H1 (cell line): ENCODE data around the gene ZIM2. TPM values are rescaled to one million over a fixed set of nuclear protein-coding genes. Genes with fewer than 3 reads are reported as not detected.

ENCODE experiments used
- CTCF ChIA-PET: fragments of 300-600 bp; sonication (Branson Sonifier 250); formaldehyde crosslinking; loops from one replicate; lab custom pipeline; 2021; ENCODE audit not compliant: partially characterized antibody; lab: Charles Lee
- POLR2A ChIA-PET: fragments of 300-600 bp; sonication (Branson Sonifier 250); formaldehyde crosslinking; loops from one replicate; lab custom pipeline; 2021; ENCODE audit warnings: inconsistent platforms; ENCODE audit not compliant: partially characterized antibody; lab: Charles Lee
- DNase-seq, 2 experiments: peaks; one replicate each; pipeline versions ENCODE4 v3.0.0 to v3.0.0-alpha.2; 2010 to 2022; ENCODE audit warnings: low spot score in 2 of 2, low read depth in 1 of 2, mixed read lengths in 1 of 2
- FAIRE-seq: peaks from 2 replicates; lab custom pipeline; 2011; peaks lifted over from hg19 to GRCh38; lab: Jason Lieb, UNC
- H2AFZ ChIP-seq: 2 replicates; pipeline ENCODE4 v1.8.1; 2012; ENCODE audit warnings: low read length, inconsistent platforms
- H2AK5ac ChIP-seq: 2 replicates; pipeline ENCODE4 v1.6.1; 2013; ENCODE audit warnings: low read depth, low read length
- H2BK120ac ChIP-seq: replicated peaks from 2 replicates; pipeline ENCODE3; 2013; ENCODE audit warnings: low read depth, low read length, inconsistent platforms
- H2BK12ac ChIP-seq: 2 replicates; pipeline ENCODE4 v1.6.1; 2013; ENCODE audit warnings: low read depth, low read length
- H2BK15ac ChIP-seq: 2 replicates; pipeline ENCODE4 v1.6.1; 2013; ENCODE audit warnings: low read length
- H2BK20ac ChIP-seq: 2 replicates; pipeline ENCODE4 v1.6.1; 2013; ENCODE audit warnings: low read length
- H2BK5ac ChIP-seq: 2 replicates; pipeline ENCODE4 v1.6.1; 2013; ENCODE audit warnings: low read depth, low read length
- H3K14ac ChIP-seq: 2 replicates; pipeline ENCODE4 v1.6.1; 2013; ENCODE audit warnings: inconsistent platforms; ENCODE audit not compliant: insufficient read length
- H3K18ac ChIP-seq: 2 replicates; pipeline ENCODE4 v1.6.1; 2013; ENCODE audit warnings: low read length; ENCODE audit errors: extremely low read depth
- H3K23ac ChIP-seq: 2 replicates; pipeline ENCODE4 v1.6.1; 2013; ENCODE audit warnings: inconsistent platforms; ENCODE audit not compliant: insufficient read length
- H3K23me2 ChIP-seq: 2 replicates; pipeline ENCODE4 v1.6.1; 2013; ENCODE audit warnings: low read depth, low read length
- H3K27ac ChIP-seq: 2 replicates; pipeline ENCODE4 v1.6.1; 2011; ENCODE audit warnings: low read depth, low read length, inconsistent platforms
- H3K27me3 ChIP-seq, 4 experiments: replicated peaks in 1 of 4; 1 replicate in 1 of 4; 2 replicates in 3 of 4; pipeline versions ENCODE4 v1.6.1 to v1.8.1; 2011 to 2013; ENCODE audit warnings: low read length in 3 of 4, mild to moderate bottlenecking in 3 of 4, inconsistent platforms in 2 of 4, mixed read lengths in 2 of 4, moderate library complexity in 1 of 4; ENCODE audit not compliant: control insufficient read depth in 3 of 4, insufficient read depth in 3 of 4; ENCODE audit errors: extremely low read depth in 1 of 4
- H3K36me3 ChIP-seq, 4 experiments: 2 replicates each; pipeline versions ENCODE4 v1.6.1 to v1.8.1; 2011 to 2013; ENCODE audit warnings: mild to moderate bottlenecking in 4 of 4, low read length in 3 of 4, moderate library complexity in 2 of 4, control low read depth in 1 of 4, inconsistent platforms in 1 of 4; ENCODE audit not compliant: insufficient read depth in 4 of 4, control insufficient read depth in 2 of 4
- H3K4ac ChIP-seq: replicated peaks from 2 replicates; pipeline ENCODE3; 2013; ENCODE audit warnings: low read length, low read depth, mixed read lengths, inconsistent platforms; ENCODE audit not compliant: insufficient read length
- H3K4me1 ChIP-seq, 4 experiments: replicated peaks in 1 of 4; 1 replicate in 1 of 4; 2 replicates in 3 of 4; pipeline versions ENCODE4 v1.6.1 to v1.8.1; 2011 to 2013; ENCODE audit warnings: low read length in 3 of 4, inconsistent platforms in 2 of 4, mixed read lengths in 1 of 4; ENCODE audit not compliant: insufficient read depth in 4 of 4, control insufficient read depth in 3 of 4
- H3K4me2 ChIP-seq, 2 experiments: 2 replicates each; pipeline versions ENCODE4 v1.6.1 to v1.8.1; 2011 to 2013; ENCODE audit warnings: low read depth in 2 of 2, low read length in 2 of 2, control low read depth in 1 of 2, inconsistent platforms in 1 of 2, mild to moderate bottlenecking in 1 of 2; ENCODE audit not compliant: insufficient read depth in 1 of 2
- H3K4me3 ChIP-seq, 4 experiments: fragments of 200-600, 300-600 bp in 1 of 4; sonication (generic), shearing (Covaris generic), sonication (Bioruptor Twin) in 1 of 4; 2 replicates each; pipeline versions ENCODE4 v1.5.1 to v1.8.1; 2011 to 2016; ENCODE audit warnings: low read length in 4 of 4, low read depth in 3 of 4, control low read depth in 2 of 4, inconsistent platforms in 2 of 4, mild to moderate bottlenecking in 2 of 4, mixed read lengths in 1 of 4, moderate library complexity in 1 of 4; ENCODE audit not compliant: insufficient read depth in 2 of 4; ENCODE audit errors: extremely low read depth in 1 of 4
- H3K56ac ChIP-seq: replicated peaks from 2 replicates; pipeline ENCODE3; 2013; ENCODE audit warnings: low read depth, mild to moderate bottlenecking, mixed read lengths, low read length, inconsistent platforms; ENCODE audit not compliant: insufficient read length
- H3K79me1 ChIP-seq: 2 replicates; pipeline ENCODE4 v1.6.1; 2013; ENCODE audit warnings: low read depth, low read length, control low read depth
- H3K79me2 ChIP-seq, 2 experiments: 2 replicates each; pipeline versions ENCODE4 v1.6.1 to v1.8.1; 2012 to 2013; ENCODE audit warnings: low read length in 2 of 2, mild to moderate bottlenecking in 2 of 2, inconsistent platforms in 1 of 2; ENCODE audit not compliant: insufficient read depth in 2 of 2, control insufficient read depth in 1 of 2
- H3K9ac ChIP-seq, 4 experiments: replicated peaks in 1 of 4; 1 replicate in 1 of 4; 2 replicates in 3 of 4; pipeline versions ENCODE4 v1.6.1 to v1.8.1; 2011 to 2013; ENCODE audit warnings: low read depth in 3 of 4, low read length in 3 of 4, control low read depth in 2 of 4, mild to moderate bottlenecking in 2 of 4, moderate library complexity in 2 of 4, inconsistent platforms in 1 of 4; ENCODE audit errors: extremely low read depth in 1 of 4
- H3K9me3 ChIP-seq, 2 experiments: 2 replicates each; pipeline versions ENCODE4 v1.6.1 to v1.8.1; 2012 to 2013; ENCODE audit warnings: mild to moderate bottlenecking in 2 of 2, moderate library complexity in 2 of 2, control low read depth in 1 of 2, inconsistent platforms in 1 of 2, low read depth in 1 of 2, low read length in 1 of 2, mixed read lengths in 1 of 2; ENCODE audit not compliant: insufficient read depth in 2 of 2
- H4K20me1 ChIP-seq, 2 experiments: replicated peaks in 1 of 2; 2 replicates each; pipeline versions ENCODE3 to v1.8.1; 2011 to 2013; ENCODE audit warnings: inconsistent platforms in 2 of 2, low read length in 2 of 2, mild to moderate bottlenecking in 1 of 2; ENCODE audit not compliant: insufficient read depth in 2 of 2, control insufficient read depth in 1 of 2
- H4K5ac ChIP-seq: 2 replicates; pipeline ENCODE4 v1.6.1; 2013; ENCODE audit warnings: low read length, low read depth, mixed read lengths, inconsistent platforms; ENCODE audit not compliant: insufficient read length
- H4K8ac ChIP-seq: 2 replicates; pipeline ENCODE4 v1.8.0; 2013; ENCODE audit warnings: mild to moderate bottlenecking, moderate library complexity, low read length, inconsistent platforms; ENCODE audit not compliant: insufficient read depth; ENCODE audit errors: extremely low read depth
- H4K91ac ChIP-seq: replicated peaks from 2 replicates; pipeline ENCODE3; 2013; ENCODE audit warnings: low read length, mixed read lengths, inconsistent platforms; ENCODE audit not compliant: insufficient read length
- HDAC6 ChIP-seq: IDR thresholded peaks from one replicate; pipeline ENCODE4 v1.7.1; 2012; ENCODE audit warnings: low read depth, mild to moderate bottlenecking, inconsistent platforms, low read length, moderate library complexity
- RXRA ChIP-seq: IDR thresholded peaks from 2 replicates; pipeline ENCODE4 v1.6.1; 2011; ENCODE audit warnings: low read depth, mild to moderate bottlenecking, low read length, moderate library complexity; ENCODE audit not compliant: insufficient read depth
- WGBS, 2 experiments: shearing (Covaris generic) in 1 of 2; methylation state at CpG; one replicate each; pipeline versions ENCODE4 v1.1.6 to v1.1.7; 2013 to 2015; ENCODE audit warnings: low lambda C conversion rate in 2 of 2, mixed read lengths in 2 of 2, inconsistent platforms in 1 of 2, low coverage in 1 of 2, missing lambda C conversion rate in 1 of 2; ENCODE audit not compliant: insufficient replicate concordance in 2 of 2, insufficient coverage in 1 of 2, insufficient read length in 1 of 2; ENCODE audit errors: extremely low coverage in 1 of 2, missing lambda C conversion rate in 1 of 2; 5-methylcytosine and 5-hydroxymethylcytosine counted together
- polyA plus RNA-seq, 7 experiments: library from polyadenylated mRNA; depleted of rRNA in 3 of 7; stranded (reverse) in 5 of 7; unstranded in 2 of 7; fragments of >200 nt in 5 of 7; fragments of 200-250 nt in 2 of 7; gene quantifications; 1 replicate in 5 of 7; 2 replicates in 1 of 7; 4 replicates in 1 of 7; pipeline versions ENCODE4 v1.2.1 to v1.2.3, GENCODE V29; 2011 to 2013; ENCODE audit warnings: missing spikeins in 2 of 7, mixed read lengths in 2 of 7
- total RNA-seq: library from RNA; stranded (reverse); fragmentation: NEBNext Ultra II Directional; extraction: Animal tissue kit (Norgen Biotek cat#: 25700); gene quantifications from 2 replicates; pipeline ENCODE4 v1.2.1, GENCODE V29; 2021

The ZIM2 gene
- total and polyA plus RNA-seq, 2 of the 8 experiments (the other 6 are each of a cell fraction or from before 2014, with no cell fraction given): not detected

- Histone ChIP-seq H3K27me3 (no peaks in the 10 kb centered on the region), H3K4me1 (no peaks in the 10 kb centered on the region), H4K20me1 (no peaks in the 10 kb centered on the region), H2BK12ac (no peak overlapping the region), H2BK20ac (no peak overlapping the region), H3K4me3 (no peak overlapping the region), H2AK5ac (no peak overlapping the region), H3K23me2 (no peaks in the 10 kb centered on the region), H3K9ac (no peak overlapping the region), H3K36me3 (no peaks in the 10 kb centered on the region; a peak in 1 of 8 replicates), H3K23ac (no peak overlapping the region), H3K14ac (no peak overlapping the region), H4K91ac (no peak overlapping the region), H2BK120ac (no peak overlapping the region)
- WGBS, 2 experiments: 88% methylated on average over 1 of the region's 1 CpG; no CpG with 5 or more reads in 1 of the 2 experiments
- no peak for FAIRE-seq
- DNase-seq: no peak
- TF ChIP-seq RXRA (no peak), HDAC6 (no peak)
- TF ChIP-seq, all 59 proteins: peak for 0
- no peaks in the 10 kb centered on the region for H3K79me1 ChIP-seq
- no peak overlapping the region for H3K18ac ChIP-seq
- H2BK5ac ChIP-seq: no peak overlapping the region
- H3K4ac ChIP-seq: no peak overlapping the region
- ChIA-PET POLR2A (no interaction called here), CTCF (no interaction called here)
- no peak overlapping the region for H2BK15ac ChIP-seq
- no peak overlapping the region for H3K4me2 ChIP-seq
- no peak overlapping the region for H4K8ac ChIP-seq
- peaks cover 78 to 80% of the 10 kb centered on the region in 2 experiments for H3K9me3 ChIP-seq
- H3K27ac ChIP-seq: no peak overlapping the region
- H2AFZ ChIP-seq: no peak overlapping the region
- no peak overlapping the region for H4K5ac ChIP-seq
- no peaks in the 10 kb centered on the region for H3K79me2 ChIP-seq
- H3K56ac ChIP-seq: no peak overlapping the region
These were observed 30.3 kb downstream of the ZIM2 start for GRCh38 chr19:56810260-56810659.
